Fibroblast of lung (primary cell): ENCODE results near the gene KRT39. TPM values are rescaled to one million over a fixed set of nuclear protein-coding genes. Genes with fewer than 3 reads are reported as not detected.

ENCODE experiments used
- DNase-seq, 2 donors: peaks; one replicate each; pipeline versions ENCODE4 v3.0.0 to v3.0.0-alpha.2; 2010; ENCODE audit warnings: low read depth in 2 of 2
- H2AFZ ChIP-seq: 2 replicates; pipeline ENCODE4 v1.5.1; 2012; ENCODE audit warnings: low read length, control low read depth, inconsistent platforms
- H3K27ac ChIP-seq: 2 replicates; pipeline ENCODE4 v1.5.1; 2011; ENCODE audit warnings: low read length, control low read depth; ENCODE audit not compliant: insufficient read depth
- H3K27me3 ChIP-seq: 2 replicates; pipeline ENCODE4 v1.5.1; 2011; ENCODE audit warnings: mild to moderate bottlenecking, low read length; ENCODE audit not compliant: control insufficient read depth, insufficient read depth
- H3K36me3 ChIP-seq: 2 replicates; pipeline ENCODE4 v1.5.1; 2011; ENCODE audit warnings: low read length; ENCODE audit not compliant: control insufficient read depth, insufficient read depth
- H3K4me1 ChIP-seq: 2 replicates; pipeline ENCODE4 v1.5.1; 2011; ENCODE audit warnings: low read length; ENCODE audit not compliant: control insufficient read depth, insufficient read depth; ENCODE audit errors: extremely low read depth
- H3K4me2 ChIP-seq: 2 replicates; pipeline ENCODE4 v1.5.1; 2011; ENCODE audit warnings: low read length, control low read depth; ENCODE audit not compliant: insufficient read depth; ENCODE audit errors: extremely low read depth
- H3K4me3 ChIP-seq, 4 experiments: fragments of 200-600 bp in 1 of 4; sonication (generic) in 1 of 4; replicated peaks in 1 of 4; 2 replicates each; pipeline ENCODE4 v1.5.1; 2011 to 2016; ENCODE audit warnings: low read length in 4 of 4, low read depth in 3 of 4, mild to moderate bottlenecking in 3 of 4, control low read depth in 2 of 4, inconsistent platforms in 1 of 4, mixed read lengths in 1 of 4; ENCODE audit not compliant: insufficient read depth in 1 of 4; ENCODE audit errors: control extremely low read depth in 1 of 4
- H3K79me2 ChIP-seq: 2 replicates; pipeline ENCODE4 v1.5.1; 2012; ENCODE audit warnings: mild to moderate bottlenecking, low read length, inconsistent platforms; ENCODE audit not compliant: control insufficient read depth, insufficient read depth
- H3K9ac ChIP-seq: 2 replicates; pipeline ENCODE4 v1.5.1; 2011; ENCODE audit warnings: mild to moderate bottlenecking, low read length, control low read depth; ENCODE audit not compliant: insufficient read depth
- H3K9me3 ChIP-seq: 2 replicates; pipeline ENCODE4 v1.5.1; 2012; ENCODE audit warnings: low read depth, low read length; ENCODE audit not compliant: control insufficient read depth, insufficient read depth
- H4K20me1 ChIP-seq: 2 replicates; pipeline ENCODE4 v1.5.1; 2011; ENCODE audit warnings: low read length; ENCODE audit not compliant: control insufficient read depth, insufficient read depth; ENCODE audit errors: extremely low read depth
- CTCF ChIP-seq, 2 donors: IDR thresholded peaks in 1 of 2; conservative IDR thresholded peaks in 1 of 2; 1 replicate in 1 of 2; 2 replicates in 1 of 2; pipeline ENCODE4 v1.5.1; 2011 to 2012; ENCODE audit warnings: low read length in 2 of 2, control low read depth in 1 of 2, inconsistent platforms in 1 of 2, low read depth in 1 of 2, mild to moderate bottlenecking in 1 of 2
- EZH2 ChIP-seq: IDR thresholded peaks from 2 replicates; pipeline ENCODE4 v1.5.1; 2012; ENCODE audit warnings: low read length, control low read depth, mild to moderate bottlenecking; ENCODE audit errors: missing control alignments
- polyA plus RNA-seq, 2 donors: library from polyadenylated mRNA; depleted of rRNA in 1 of 2; stranded (reverse) in 1 of 2; unstranded in 1 of 2; fragments of >200 nt; gene quantifications; 2 replicates each; pipeline ENCODE4 v1.2.1, GENCODE V29; 2011 to 2012; ENCODE audit warnings: missing spikeins in 1 of 2
- total RNA-seq: library from RNA; depleted of rRNA; stranded (reverse); fragments of >200 nt; gene quantifications from 2 replicates; pipeline ENCODE4 v1.2.1, GENCODE V29; 2014

KRT39 gene
- total and polyA plus RNA-seq, 2 donors (not counting 1 experiment from before 2014, with no cell fraction given) = 0.22 to 0.33 TPM

GRCh38 chr17:40936976-40937375 is 29.8 kb downstream of the KRT39 start:
- no peaks in the 10 kb centered on the region for H3K27me3 ChIP-seq
- H3K79me2 ChIP-seq = no peaks in the 10 kb centered on the region
- no peaks in the 10 kb centered on the region for H3K36me3 ChIP-seq
- no peak overlapping the region for H3K9ac ChIP-seq
- no peak for TF ChIP-seq CTCF (conservative IDR thresholded peaks at IDR 0.05 in 1 of 2, IDR thresholded peaks at IDR 0.05 in 1 of 2; ENCODE audit: low read depth in 1 of 2, low read length in 2 of 2)
- DNase-seq = no peak
- no peaks in the 10 kb centered on the region for H4K20me1 ChIP-seq
- H3K4me1 ChIP-seq = no peaks in the 10 kb centered on the region
- no peak overlapping the region for H3K27ac ChIP-seq
- no peak overlapping the region for H3K4me2 ChIP-seq
- no peaks in the 10 kb centered on the region for H3K9me3 ChIP-seq
- no peak overlapping the region for H3K4me3 ChIP-seq
- no peak overlapping the region for H2AFZ ChIP-seq

GRCh38 chr17:40936437-40936971 is 30.2 kb downstream of the KRT39 start:
- Histone ChIP-seq H3K4me2 (no peak overlapping the region), H3K4me1 (no peaks in the 10 kb centered on the region), H3K9me3 (no peaks in the 10 kb centered on the region), H3K27me3 (no peaks in the 10 kb centered on the region), H3K36me3 (no peaks in the 10 kb centered on the region), H3K9ac (no peak overlapping the region), H3K27ac (no peak overlapping the region), H4K20me1 (no peaks in the 10 kb centered on the region), H3K79me2 (no peaks in the 10 kb centered on the region), H2AFZ (no peak overlapping the region), H3K4me3 (no peak overlapping the region)
- TF ChIP-seq CTCF (conservative IDR thresholded peaks at IDR 0.05 in 1 of 2, IDR thresholded peaks at IDR 0.05 in 1 of 2; ENCODE audit: low read depth in 1 of 2, low read length in 2 of 2) (no peak), EZH2 (no peak)
- DNase-seq = no peak

- no peaks in the 10 kb centered on the region for H3K9me3 ChIP-seq
- H4K20me1 ChIP-seq = no peaks in the 10 kb centered on the region
- TF ChIP-seq EZH2 (no peak), CTCF (conservative IDR thresholded peaks at IDR 0.05 in 1 of 2, IDR thresholded peaks at IDR 0.05 in 1 of 2; ENCODE audit: low read depth in 1 of 2, low read length in 2 of 2) (no peak)
- H3K4me1 ChIP-seq = no peaks in the 10 kb centered on the region
- H3K36me3 ChIP-seq = no peaks in the 10 kb centered on the region
- no peak overlapping the region for H3K4me2 ChIP-seq
- no peak overlapping the region for H3K4me3 ChIP-seq
- peak in 1 of 2 donors; percentile 71 for DNase-seq
- no peak overlapping the region for H3K9ac ChIP-seq
- no peak overlapping the region for H3K27ac ChIP-seq
- no peak overlapping the region for H2AFZ ChIP-seq
- no peaks in the 10 kb centered on the region for H3K79me2 ChIP-seq
- H3K27me3 ChIP-seq = no peaks in the 10 kb centered on the region
These were observed 31.1 kb downstream of the KRT39 start for GRCh38 chr17:40935624-40936023.
